HG02678 (cell line): ENCODE measurements around the gene RPIA.
"Not testable (repeated sequence)": the region's sequence is repeated elsewhere in the genome, so short reads cannot be mapped to it uniquely, and the experiment has no call there.

Source experiments
- ATAC-seq: cut with Tn5 transposase; IDR thresholded peaks from one replicate; pipeline ENCODE4 v1.9.1; 2021; ENCODE audit warnings: mild to moderate bottlenecking, moderate library complexity; ENCODE audit not compliant: unreplicated experiment

The RPIA gene

GRCh38 chr2:88691339-88692183, at the start of gene RPIA:
Gene RPIA (plus strand): TSS chr2:88691673. CDS start chr2:88691699, 26 bp downstream.
- ATAC-seq = peak; percentile 93

GRCh38 chr2:88642278-88642677, 49.2 kb upstream of the RPIA start:
- no peak for ATAC-seq

- not testable (repeated sequence) for ATAC-seq
Measured at GRCh38 chr2:88645291-88645882, 46.1 kb upstream of the RPIA start.

- no peak for ATAC-seq
Measured at GRCh38 chr2:88651646-88652045, 39.8 kb upstream of the RPIA start.

GRCh38 chr2:88654714-88655113, 36.8 kb upstream of the RPIA start:
- no peak for ATAC-seq

GRCh38 chr2:88656690-88657089, 34.8 kb upstream of the RPIA start:
- ATAC-seq = no peak

GRCh38 chr2:88657131-88657530, 34.3 kb upstream of the RPIA start:
- no peak for ATAC-seq

GRCh38 chr2:88658326-88658725, 33.1 kb upstream of the RPIA start:
- no peak for ATAC-seq

- no peak for ATAC-seq
Measured at GRCh38 chr2:88658881-88659537, 32.5 kb upstream of the RPIA start.

GRCh38 chr2:88659538-88659915, 31.9 kb upstream of the RPIA start:
- no peak for ATAC-seq

GRCh38 chr2:88660622-88661021, 30.9 kb upstream of the RPIA start:
- ATAC-seq = no peak

- no peak for ATAC-seq
Measured at GRCh38 chr2:88666576-88666975, 24.9 kb upstream of the RPIA start.

- no peak for ATAC-seq
Measured at GRCh38 chr2:88667219-88667618, 24.3 kb upstream of the RPIA start.

- ATAC-seq = no peak
Measured at GRCh38 chr2:88668862-88669261, 22.6 kb upstream of the RPIA start.

GRCh38 chr2:88669482-88670214, 21.8 kb upstream of the RPIA start:
- peak; percentile 80 for ATAC-seq

GRCh38 chr2:88671786-88672427, 19.6 kb upstream of the RPIA start:
- ATAC-seq = peak; percentile 67

GRCh38 chr2:88673363-88673762, 18.1 kb upstream of the RPIA start:
- ATAC-seq = no peak

- no peak for ATAC-seq
Measured at GRCh38 chr2:88680266-88680902, 11.1 kb upstream of the RPIA start.

GRCh38 chr2:88680916-88681315, 10.6 kb upstream of the RPIA start:
- ATAC-seq = no peak
